ENCODE data around the gene TMC2. TPM values are rescaled to one million over a fixed set of nuclear protein-coding genes. Genes with fewer than 3 reads are reported as not detected.

Gene TMC2
- total RNA-seq, 2 experiments from 2014 or later: not detected

DNA sequence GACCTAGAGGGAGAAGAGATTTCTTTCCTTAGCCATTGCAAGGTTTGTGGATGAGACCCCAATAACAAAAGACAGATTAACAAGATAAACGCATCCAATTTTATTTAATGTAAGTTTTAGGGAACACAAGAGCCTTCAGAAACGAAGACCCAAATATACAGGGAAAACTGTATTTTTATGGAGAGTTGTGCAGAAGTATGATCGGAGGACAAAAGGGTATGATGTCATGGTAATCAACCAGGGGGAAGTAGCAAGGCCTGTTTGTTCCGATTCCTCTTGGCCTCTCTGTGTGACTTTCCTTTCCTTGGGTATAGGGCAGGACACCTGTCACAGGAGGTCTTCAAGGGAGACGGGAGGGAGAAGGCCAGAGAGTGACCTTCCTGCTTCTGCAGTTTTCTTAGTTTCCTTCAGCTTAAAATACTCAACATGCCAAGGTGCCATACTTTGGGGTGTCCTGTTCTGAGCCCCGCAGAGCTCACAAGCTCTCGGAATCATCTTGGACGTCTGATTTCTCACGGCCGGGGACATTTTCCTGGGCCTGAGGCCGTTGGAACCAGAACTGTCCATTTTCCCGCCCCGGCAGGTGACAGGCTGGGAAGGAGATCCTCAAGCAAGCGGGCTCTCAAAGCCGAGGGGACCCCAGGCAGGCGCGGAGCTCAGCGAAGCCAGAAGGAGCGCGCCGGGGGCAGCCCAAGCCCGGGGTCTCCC lies 21.7 kb downstream of the TMC2 start:
- intact Hi-C loops (cut with micrococcal nuclease): no loop called here
- CTCF ChIA-PET: interaction anchor here (1.1 to 2.0 kb wide), 2 partner anchors 33 to 36 kb away, joined by 3 to 8 read pairs; no protein-coding TSS in a partner anchor
- Mint-ChIP-seq H3K27me3 (peaks cover 39% of the 10 kb centered on the region), H3K4me1 (ENCODE audit: low read depth) (peaks cover 8% of the 10 kb centered on the region), H3K36me3 (no peaks in the 10 kb centered on the region), H3K27ac (no peak overlapping the region), H3K4me3 (no peak overlapping the region), H3K9me3 (no peaks in the 10 kb centered on the region)
- DNase-seq: no peak
- POLR2A ChIA-PET: interaction anchor here (1.0 kb wide), 1 partner anchor 16 kb away, joined by 3 read pairs; no protein-coding TSS in a partner anchor

DNA sequence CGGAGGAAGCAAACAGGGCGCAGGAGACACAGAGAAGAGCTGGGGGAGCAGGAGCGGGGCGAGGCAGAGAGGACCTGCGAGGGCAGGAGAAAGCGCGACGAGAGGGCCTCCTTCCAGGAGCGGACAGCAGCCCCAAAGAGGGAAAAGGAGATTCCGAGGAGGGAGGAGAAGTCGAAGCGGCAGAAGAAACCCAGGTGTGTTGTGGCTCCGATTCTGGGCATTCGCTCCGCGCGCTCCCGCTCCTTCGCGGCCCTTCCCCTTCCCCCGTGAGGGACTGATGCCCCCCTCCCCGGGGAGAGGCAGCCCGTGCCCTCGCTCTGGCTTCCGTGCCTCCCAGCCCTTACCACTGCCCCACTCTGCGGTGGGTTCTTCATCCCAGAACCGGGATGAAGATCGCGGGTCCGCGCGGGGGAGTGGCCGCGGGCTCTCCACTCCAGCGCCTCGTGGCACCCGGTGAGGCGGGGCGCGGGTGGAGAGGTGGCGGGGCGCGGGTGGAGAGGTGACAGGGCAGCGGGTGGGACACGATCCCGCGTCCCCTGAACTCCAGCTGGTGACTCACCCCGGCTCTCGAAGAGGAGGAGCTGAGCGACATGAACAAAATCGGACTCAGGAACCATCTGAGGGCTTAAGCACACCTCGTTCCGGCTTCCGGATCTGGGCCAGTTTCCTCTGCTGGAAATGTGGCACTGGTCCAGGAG lies 22.4 kb downstream of the TMC2 start:
- H3K36me3 Mint-ChIP-seq: no peaks in the 10 kb centered on the region
- peaks cover 40% of the 10 kb centered on the region for H3K27me3 Mint-ChIP-seq
- no peak overlapping the region for H3K27ac Mint-ChIP-seq
- ChIA-PET CTCF (interaction anchor here (1.1 to 2.0 kb wide), 2 partner anchors 34 to 37 kb away, joined by 3 to 8 read pairs; no protein-coding TSS in a partner anchor), POLR2A (interaction anchor here (1.0 kb wide), 1 partner anchor 15 kb away, joined by 3 read pairs; no protein-coding TSS in a partner anchor)
- intact Hi-C loops (cut with micrococcal nuclease): no loop called here
- no peaks in the 10 kb centered on the region for H3K9me3 Mint-ChIP-seq
- H3K4me1 Mint-ChIP-seq (ENCODE audit: low read depth): peaks cover 8% of the 10 kb centered on the region
- no peak overlapping the region for H3K4me3 Mint-ChIP-seq
- no peak for DNase-seq

DNA sequence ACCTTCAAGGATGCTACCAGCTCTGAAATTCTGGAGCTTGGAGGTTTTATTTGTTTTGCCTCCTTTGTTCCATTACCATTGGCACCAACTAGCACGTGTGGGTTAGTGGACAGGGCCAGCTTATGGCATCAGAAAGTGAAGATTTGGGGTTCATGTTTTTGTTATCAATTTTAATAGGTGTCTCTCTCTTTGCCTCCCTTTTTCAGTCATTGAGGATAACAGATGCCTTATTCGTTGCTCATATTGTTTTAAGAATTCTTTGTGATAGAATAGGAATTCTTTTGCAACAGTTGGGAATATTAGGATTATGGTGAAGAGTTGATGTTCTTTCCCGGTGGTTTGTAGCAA lies 22.9 kb downstream of the TMC2 start:
- H3K27me3 Mint-ChIP-seq: peaks cover 40% of the 10 kb centered on the region
- CTCF ChIA-PET: interaction anchor here (1.1 to 2.0 kb wide), 2 partner anchors 35 to 37 kb away, joined by 3 to 8 read pairs; no protein-coding TSS in a partner anchor

DNA sequence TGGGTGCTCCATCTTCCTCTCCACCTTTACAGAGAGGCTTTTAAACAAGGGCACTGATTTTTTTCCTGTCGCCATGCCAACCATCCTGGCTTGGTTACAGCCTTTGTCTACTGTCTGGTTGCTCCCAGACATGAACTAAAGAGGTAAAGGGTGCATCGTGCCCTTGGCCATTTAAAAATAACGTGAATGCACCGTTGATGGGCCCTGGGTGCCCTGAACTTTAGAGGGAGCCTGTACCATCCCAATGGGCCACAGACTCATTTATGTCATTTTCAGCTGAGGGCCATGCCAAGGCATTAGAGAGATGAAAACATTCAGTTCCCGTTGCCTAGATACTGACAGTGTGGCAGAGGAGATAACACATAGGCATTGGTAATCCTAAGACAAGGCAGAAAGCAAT lies 23.3 kb downstream of the TMC2 start:
- POLR2A ChIA-PET: no interaction called here
- intact Hi-C loops (cut with micrococcal nuclease): no loop called here

More for the DNA sequence above, 22.9 kb downstream of the TMC2 start:
- Mint-ChIP-seq H3K27ac (no peak overlapping the region), H3K36me3 (no peaks in the 10 kb centered on the region), H3K4me3 (no peak overlapping the region), H3K9me3 (no peaks in the 10 kb centered on the region), H3K4me1 (ENCODE audit: low read depth) (peaks cover 8% of the 10 kb centered on the region)
- intact Hi-C loops (cut with micrococcal nuclease): no loop called here
- no peak for DNase-seq
- POLR2A ChIA-PET: no interaction called here

DNA sequence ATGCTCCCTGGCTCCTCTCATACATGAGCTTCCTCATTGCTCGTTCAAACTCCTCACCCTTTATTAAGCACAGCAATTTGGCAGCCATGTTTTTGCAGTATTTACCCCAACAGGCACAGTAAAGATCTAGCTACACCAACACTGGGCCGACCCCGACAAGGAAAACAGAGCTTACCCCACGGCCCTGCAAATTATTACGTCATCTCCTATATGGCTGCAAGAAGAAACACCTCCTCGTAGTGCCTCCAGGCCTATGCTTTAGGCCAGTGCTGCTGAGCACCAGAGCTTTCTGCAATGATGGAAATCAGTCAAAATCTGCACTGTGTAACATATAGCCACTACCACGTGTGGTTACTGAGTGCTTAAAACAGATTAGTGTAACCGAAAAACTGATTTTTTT lies 26.7 kb downstream of the TMC2 start:
- no peaks in the 10 kb centered on the region for H3K9me3 Mint-ChIP-seq
- no peak overlapping the region for H3K27ac Mint-ChIP-seq
- CTCF ChIA-PET: interaction anchor here (1.6 kb wide), 1 partner anchor 42 kb away, joined by 5 read pairs; no protein-coding TSS in a partner anchor
- peaks cover 6% of the 10 kb centered on the region for H3K4me1 Mint-ChIP-seq (ENCODE audit: low read depth)
- no peak for DNase-seq
- no peak overlapping the region for H3K4me3 Mint-ChIP-seq
- intact Hi-C loops (cut with micrococcal nuclease): no loop called here
- peaks cover 39% of the 10 kb centered on the region for H3K27me3 Mint-ChIP-seq
- POLR2A ChIA-PET: no interaction called here
- no peaks in the 10 kb centered on the region for H3K36me3 Mint-ChIP-seq

More for the DNA sequence above, 23.3 kb downstream of the TMC2 start:
- H3K36me3 Mint-ChIP-seq: no peaks in the 10 kb centered on the region
- H3K27ac Mint-ChIP-seq: no peak overlapping the region
- CTCF ChIA-PET: interaction anchor here (1.1 to 2.0 kb wide), 2 partner anchors 35 to 38 kb away, joined by 3 to 8 read pairs; no protein-coding TSS in a partner anchor
- H3K9me3 Mint-ChIP-seq: no peaks in the 10 kb centered on the region
- DNase-seq: no peak
- H3K4me3 Mint-ChIP-seq: no peak overlapping the region
- H3K4me1 Mint-ChIP-seq (ENCODE audit: low read depth): peaks cover 8% of the 10 kb centered on the region
- peaks cover 40% of the 10 kb centered on the region for H3K27me3 Mint-ChIP-seq

DNA sequence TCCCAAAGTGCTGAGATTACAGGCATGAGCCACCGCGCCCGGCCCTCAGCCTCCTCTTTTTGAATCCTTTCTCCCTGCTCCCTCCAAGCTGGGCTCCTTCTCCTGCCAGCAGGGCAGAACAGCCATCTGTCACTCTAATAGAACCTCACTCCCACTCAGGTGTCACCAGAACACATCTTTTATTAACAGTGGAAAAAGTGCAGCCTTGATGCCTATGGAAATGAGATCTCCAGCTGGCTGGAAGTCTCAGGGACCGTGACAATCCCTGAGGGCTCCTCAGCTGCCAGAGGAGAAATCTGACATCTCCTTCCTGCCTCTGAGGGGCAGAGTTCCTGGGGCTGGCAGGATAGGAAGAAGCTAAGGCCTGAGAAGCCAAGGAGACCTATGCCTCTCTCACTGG lies 28.0 kb downstream of the TMC2 start:
- no peaks in the 10 kb centered on the region for H3K36me3 Mint-ChIP-seq
- CTCF ChIA-PET: no interaction called here
- H3K27me3 Mint-ChIP-seq: peaks cover 41% of the 10 kb centered on the region

DNA sequence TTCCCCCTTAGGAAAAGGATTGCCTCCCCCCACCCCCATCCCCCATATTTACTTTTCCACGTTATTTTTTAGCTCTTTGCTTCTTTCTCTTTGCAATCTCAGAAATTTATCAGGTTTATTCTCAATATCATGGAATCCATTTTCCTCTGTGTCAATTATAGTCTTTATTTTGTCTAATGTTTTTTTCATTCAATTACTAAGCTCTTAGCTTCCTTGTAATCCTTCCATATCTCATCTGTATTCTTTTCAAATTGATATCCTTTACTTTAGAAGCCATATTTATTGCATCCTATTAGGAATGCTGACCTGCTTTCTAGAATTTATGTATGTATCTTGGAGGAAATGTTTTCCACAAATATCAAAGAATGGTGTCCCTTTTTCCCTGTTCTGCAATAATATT lies 39.3 kb downstream of the TMC2 start:
- Mint-ChIP-seq H3K27me3 (peaks cover 34% of the 10 kb centered on the region), H3K27ac (no peak overlapping the region), H3K4me3 (no peak overlapping the region), H3K9me3 (no peaks in the 10 kb centered on the region), H3K36me3 (no peaks in the 10 kb centered on the region), H3K4me1 (ENCODE audit: low read depth) (no peaks in the 10 kb centered on the region)
- POLR2A ChIA-PET: no interaction called here
- CTCF ChIA-PET: no interaction called here
- no peak for DNase-seq
- intact Hi-C loops (cut with micrococcal nuclease): no loop called here

More for the DNA sequence above, 28.0 kb downstream of the TMC2 start:
- Mint-ChIP-seq H3K4me3 (no peak overlapping the region), H3K9me3 (no peaks in the 10 kb centered on the region), H3K4me1 (ENCODE audit: low read depth) (peaks cover 1% of the 10 kb centered on the region), H3K27ac (no peak overlapping the region)
- intact Hi-C loops (cut with micrococcal nuclease): no loop called here
- POLR2A ChIA-PET: no interaction called here
- no peak for DNase-seq

DNA sequence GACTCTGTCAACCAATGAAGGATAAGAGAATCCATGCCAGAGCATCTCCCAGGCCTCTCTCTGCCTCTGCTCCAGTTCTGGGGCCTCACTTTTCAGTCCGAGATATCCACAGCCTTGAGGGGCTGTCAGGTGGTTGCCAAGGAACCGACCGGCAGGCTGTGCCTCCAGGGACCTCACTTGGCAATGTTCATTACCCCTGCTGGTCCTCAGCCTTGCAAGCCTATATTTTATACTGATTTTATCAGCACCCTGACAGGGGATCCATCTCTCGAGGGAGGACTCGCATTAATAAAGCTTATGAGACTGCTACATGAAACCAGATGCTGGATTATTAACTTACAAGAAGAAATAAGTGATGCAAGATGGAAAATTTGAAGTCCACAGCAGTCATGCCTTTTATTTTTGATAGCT lies 39.9 kb downstream of the TMC2 start:
- intact Hi-C loops (cut with micrococcal nuclease): no loop called here
- no peak for DNase-seq
- Mint-ChIP-seq H3K4me1 (ENCODE audit: low read depth) (no peaks in the 10 kb centered on the region), H3K27me3 (peaks cover 34% of the 10 kb centered on the region), H3K4me3 (no peak overlapping the region), H3K36me3 (no peaks in the 10 kb centered on the region), H3K27ac (no peak overlapping the region), H3K9me3 (no peaks in the 10 kb centered on the region)
- CTCF ChIA-PET: no interaction called here
- POLR2A ChIA-PET: no interaction called here

DNA sequence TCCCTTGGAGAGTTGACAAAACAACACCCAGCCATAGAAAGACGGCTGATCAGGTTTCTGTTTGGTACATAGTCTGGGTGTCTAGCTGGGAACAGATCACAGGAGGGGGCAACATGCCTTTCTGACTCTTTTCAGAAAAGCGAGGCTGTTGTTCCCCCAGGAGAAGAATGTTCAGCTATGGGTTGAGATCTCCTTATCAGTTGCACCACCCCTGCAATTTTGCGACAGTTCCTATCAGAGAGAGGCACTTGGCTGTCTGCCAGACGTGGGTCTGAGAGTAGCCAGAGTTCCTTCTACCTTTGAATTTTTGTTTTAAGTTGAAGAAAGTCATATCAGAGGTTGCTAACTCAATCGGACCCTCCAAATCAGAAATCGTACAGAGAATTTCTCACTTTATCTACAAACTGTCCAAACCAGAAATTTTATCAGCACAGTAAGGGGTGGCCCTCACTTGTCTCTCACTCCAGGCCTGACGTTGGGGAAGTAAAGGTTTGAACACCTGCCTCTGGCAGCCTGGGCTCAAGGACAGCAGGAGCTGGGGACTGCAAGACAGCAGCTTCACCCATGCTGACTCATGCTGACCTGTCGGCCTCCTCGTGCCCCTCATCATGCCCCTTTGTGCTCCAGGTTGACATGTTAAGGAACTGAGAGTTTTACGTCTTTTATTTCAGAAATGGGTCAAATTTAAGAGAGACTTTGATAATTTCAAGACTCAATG lies 42.3 kb downstream of the TMC2 start:
- ChIA-PET POLR2A (no interaction called here), CTCF (no interaction called here)
- Mint-ChIP-seq H3K36me3 (no peaks in the 10 kb centered on the region), H3K9me3 (no peaks in the 10 kb centered on the region), H3K27ac (no peak overlapping the region), H3K4me3 (no peak overlapping the region), H3K27me3 (peaks cover 35% of the 10 kb centered on the region), H3K4me1 (ENCODE audit: low read depth) (no peaks in the 10 kb centered on the region)
- intact Hi-C loops (cut with micrococcal nuclease): no loop called here
- no peak for DNase-seq

DNA sequence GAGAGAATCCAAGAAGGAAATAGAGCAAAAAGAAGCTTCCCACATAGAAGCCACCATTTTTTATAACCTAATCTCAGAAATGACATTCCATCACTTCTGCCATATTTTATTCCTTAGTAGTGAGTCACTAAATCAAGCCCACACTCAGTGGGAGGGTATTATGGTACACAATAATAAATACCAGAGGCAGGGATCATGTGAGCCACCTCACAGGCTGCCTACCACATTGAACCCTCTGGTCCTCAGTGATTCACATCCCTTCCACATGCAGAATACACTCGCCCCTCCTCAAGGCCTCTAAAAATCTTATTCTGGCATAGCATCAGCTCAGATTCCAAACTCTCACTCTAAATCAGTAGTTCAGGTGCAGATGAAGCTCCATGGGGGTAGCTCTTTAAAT lies 49.4 kb downstream of the TMC2 start:
- Mint-ChIP-seq H3K27me3 (peaks cover 8% of the 10 kb centered on the region), H3K4me1 (ENCODE audit: low read depth) (no peaks in the 10 kb centered on the region), H3K9me3 (no peaks in the 10 kb centered on the region), H3K27ac (no peak overlapping the region), H3K4me3 (no peak overlapping the region), H3K36me3 (no peaks in the 10 kb centered on the region)
- intact Hi-C loops (cut with micrococcal nuclease): no loop called here
- ChIA-PET CTCF (interaction anchor here (0.7 kb wide), 1 partner anchor 18 kb away, joined by 3 read pairs; no protein-coding TSS in a partner anchor), POLR2A (no interaction called here)
- no peak for DNase-seq

DNA sequence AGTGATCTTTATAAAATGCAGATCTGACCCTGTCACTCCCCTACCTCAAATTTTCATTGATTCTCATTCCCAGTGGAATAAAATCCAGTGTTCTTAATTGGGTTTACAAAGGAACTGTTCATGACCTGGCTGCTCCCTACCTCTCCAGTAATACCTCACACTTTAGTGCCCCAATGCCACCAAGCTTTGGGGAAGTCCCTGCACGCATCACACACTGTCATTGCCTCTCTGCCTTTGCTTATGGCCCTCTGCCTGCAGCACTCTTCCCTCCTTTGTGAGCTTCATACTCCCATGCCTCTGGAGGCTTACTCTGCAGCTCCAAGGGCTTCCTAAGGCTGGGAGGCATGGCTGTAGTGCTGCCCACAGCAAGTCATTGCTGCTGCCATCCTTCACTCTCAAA lies 57.4 kb downstream of the TMC2 start:
- POLR2A ChIA-PET: no interaction called here
- Mint-ChIP-seq H3K4me1 (ENCODE audit: low read depth) (no peaks in the 10 kb centered on the region), H3K9me3 (no peaks in the 10 kb centered on the region), H3K4me3 (no peak overlapping the region), H3K27me3 (peaks cover 10% of the 10 kb centered on the region), H3K36me3 (no peaks in the 10 kb centered on the region), H3K27ac (no peak overlapping the region)
- intact Hi-C loops (cut with micrococcal nuclease): no loop called here
- no peak for DNase-seq
- CTCF ChIA-PET: no interaction called here

DNA sequence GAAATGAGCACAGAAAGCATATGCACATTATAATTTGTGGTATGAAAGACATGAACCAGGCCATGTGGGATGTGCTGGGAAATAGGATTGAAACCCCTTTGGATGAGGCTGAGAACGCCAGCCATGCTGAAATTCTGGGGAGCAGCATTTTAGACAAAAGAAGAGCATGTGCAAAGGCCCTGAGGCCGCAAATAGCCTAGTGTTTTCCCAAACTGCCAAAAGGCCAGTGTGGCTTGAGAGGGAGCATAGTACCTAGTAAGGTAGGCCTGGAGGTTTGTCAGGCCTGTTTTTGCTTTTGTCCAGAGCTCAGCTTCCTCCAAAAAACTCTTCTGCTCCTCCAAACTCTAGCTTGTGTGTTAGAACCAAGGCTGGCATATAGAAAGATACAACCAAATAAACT lies 58.7 kb downstream of the TMC2 start:
- ChIA-PET CTCF (no interaction called here), POLR2A (no interaction called here)
- no peaks in the 10 kb centered on the region for H3K4me1 Mint-ChIP-seq (ENCODE audit: low read depth)
- H3K36me3 Mint-ChIP-seq: no peaks in the 10 kb centered on the region
- H3K4me3 Mint-ChIP-seq: no peak overlapping the region
- intact Hi-C loops (cut with micrococcal nuclease): no loop called here
- DNase-seq: no peak
- no peaks in the 10 kb centered on the region for H3K9me3 Mint-ChIP-seq
- peaks cover 13% of the 10 kb centered on the region for H3K27me3 Mint-ChIP-seq
- no peak overlapping the region for H3K27ac Mint-ChIP-seq
